CD4-positive, alpha-beta T cell (primary cell): ENCODE measurements around the gene F11R. TPM values are rescaled to one million over a fixed set of nuclear protein-coding genes. Genes with fewer than 3 reads are reported as not detected.

Experiments used
- ATAC-seq: fragments of 200-7000 bp; cut with Tn5 transposase; one replicate; pipeline ENCODE4 v1.10.0; 2022; ENCODE audit warnings: mild to moderate bottlenecking; ENCODE audit not compliant: poor library complexity
- CTCF ChIA-PET: fragments of 350-600 bp; sonication (Branson Sonifier 250); formaldehyde crosslinking; loops from one replicate; lab custom pipeline; 2021; ENCODE audit warnings: antibody characterized with exemption, inconsistent platforms; lab: Charles Lee
- POLR2A ChIA-PET: fragments of 350-600 bp; sonication (Branson Sonifier 250); formaldehyde crosslinking; loops from one replicate; lab custom pipeline; 2021; ENCODE audit warnings: antibody characterized with exemption, inconsistent platforms; lab: Charles Lee
- DNase-seq, 14 experiments: peaks; one replicate each; pipeline ENCODE4 v3.0.0-alpha.2; 2013 to 2020; ENCODE audit warnings: mixed read lengths in 2 of 14
- H3K27ac ChIP-seq, 2 donors: one replicate each; pipeline versions ENCODE4 v1.5.1 to v1.7.0; 2013; ENCODE audit warnings: low read length in 2 of 2, low read depth in 1 of 2, mild to moderate bottlenecking in 1 of 2
- H3K27me3 ChIP-seq, 2 experiments: 1 replicate in 1 of 2; 2 replicates in 1 of 2; pipeline versions ENCODE4 v1.6.1 to v1.7.0; 2013; ENCODE audit warnings: low read length in 2 of 2, control low read depth in 1 of 2, mild to moderate bottlenecking in 1 of 2, moderate library complexity in 1 of 2; ENCODE audit not compliant: insufficient read depth in 2 of 2, control insufficient read depth in 1 of 2
- H3K36me3 ChIP-seq: one replicate; pipeline ENCODE4 v1.6.1; 2013; ENCODE audit warnings: low read length, control low read depth; ENCODE audit not compliant: insufficient read depth
- H3K4me1 ChIP-seq: one replicate; pipeline ENCODE4 v1.6.1; 2013; ENCODE audit warnings: low read length, control low read depth; ENCODE audit not compliant: insufficient read depth
- H3K4me3 ChIP-seq: one replicate; pipeline ENCODE4 v1.5.1; 2013; ENCODE audit warnings: mild to moderate bottlenecking, low read length, moderate library complexity
- H3K9me3 ChIP-seq, 2 experiments: 1 replicate in 1 of 2; 2 replicates in 1 of 2; pipeline versions ENCODE4 v1.6.1 to v1.7.0; 2013; ENCODE audit warnings: low read length in 2 of 2, mild to moderate bottlenecking in 2 of 2, control low read depth in 1 of 2, moderate library complexity in 1 of 2; ENCODE audit not compliant: control insufficient read depth in 1 of 2, insufficient read depth in 1 of 2
- H3K27ac Mint-ChIP-seq: one replicate; pipeline ENCODE4 v1.8.0; 2020; ENCODE audit warnings: mixed read lengths
- H3K27me3 Mint-ChIP-seq: one replicate; pipeline ENCODE4 v1.8.0; 2021; ENCODE audit warnings: mixed read lengths
- H3K36me3 Mint-ChIP-seq: one replicate; pipeline ENCODE4 v1.8.0; 2021; ENCODE audit warnings: low read depth, mixed read lengths
- H3K4me1 Mint-ChIP-seq: one replicate; pipeline ENCODE4 v1.8.0; 2021; ENCODE audit warnings: low read depth, mixed read lengths
- H3K4me3 Mint-ChIP-seq: one replicate; pipeline ENCODE4 v1.8.0; 2020; ENCODE audit warnings: mild to moderate bottlenecking, mixed read lengths
- H3K9me3 Mint-ChIP-seq: one replicate; pipeline ENCODE4 v1.8.0; 2020; ENCODE audit warnings: mixed read lengths
- CTCF ChIP-seq: fragments of 200-600 bp; IDR thresholded peaks from one replicate; pipeline ENCODE4 v1.8.0; 2022; ENCODE audit warnings: antibody characterized with exemption, mild to moderate bottlenecking
- intact Hi-C, 2 experiments: fragments of 100-400 bp; cut with DNase I in 1 of 2; cut with micrococcal nuclease in 1 of 2; formaldehyde crosslinking; loops; one replicate each; pipeline versions ENCODE4 v1.15.1 to v1.9.0; 2023 to 2025; cut with DNase I, micrococcal nuclease
- total RNA-seq, 174 experiments: library from RNA in 2 of 174; stranded (reverse) in 2 of 174; gene quantifications; one replicate each; pipeline ENCODE4 v1.2.3 and lab custom pipeline; 2021 to 2026

F11R gene
- total RNA-seq, 2 experiments from 2014 or later = 15.2 to 16.2 TPM

DNA sequence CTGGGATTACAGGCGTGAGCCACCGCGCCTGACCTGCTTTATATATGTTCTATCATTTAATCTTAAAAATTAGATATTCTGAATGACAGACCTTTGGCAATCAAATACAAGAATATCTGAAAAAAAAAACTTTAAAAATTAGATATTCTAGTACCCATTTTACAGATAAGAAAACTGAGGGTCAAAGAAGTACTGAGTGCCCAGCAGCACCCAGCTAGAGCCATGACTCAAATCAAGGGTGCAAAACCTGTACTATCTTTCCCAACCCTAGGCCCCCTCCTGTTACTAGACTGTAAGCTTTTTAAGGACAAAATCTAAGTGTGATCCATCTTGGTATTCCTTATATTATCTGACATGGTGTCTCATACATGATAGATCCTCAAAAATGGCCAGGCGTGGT is 40.5 kb upstream of the F11R start:
- ChIA-PET POLR2A (interaction anchor here (0.6 to 3.1 kb wide), 6 partner anchors 9 to 47 kb away, joined by 3 to 20 read pairs (median 4); partner anchors contain the start of genes ARHGAP30, TSTD1 and USF1), CTCF (interaction anchor here (0.6 to 2.3 kb wide), 3 partner anchors 21 to 36 kb away, joined by 3 to 8 read pairs (median 3); no protein-coding TSS in a partner anchor)
- H3K36me3 Mint-ChIP-seq = peaks cover 68% of the 10 kb centered on the region
- H3K36me3 ChIP-seq = peaks cover 72% of the 10 kb centered on the region
- H3K4me1 ChIP-seq = peaks cover 82% of the 10 kb centered on the region
- no peaks in the 10 kb centered on the region for H3K27me3 ChIP-seq
- no peaks in the 10 kb centered on the region for H3K27me3 Mint-ChIP-seq
- H3K9me3 ChIP-seq = no peaks in the 10 kb centered on the region
- no peak overlapping the region for H3K27ac ChIP-seq
- no peak overlapping the region for H3K4me3 Mint-ChIP-seq
- H3K27ac Mint-ChIP-seq = peak overlapping the region; percentile 88
- H3K4me1 Mint-ChIP-seq = peaks cover 72% of the 10 kb centered on the region
- H3K9me3 Mint-ChIP-seq = no peaks in the 10 kb centered on the region
- TF ChIP-seq CTCF = no peak
- ATAC-seq (no peak), DNase-seq (no peak)
- no peak overlapping the region for H3K4me3 ChIP-seq
- intact Hi-C loops = no loop called here

- POLR2A ChIA-PET = interaction anchor here (0.8 to 3.1 kb wide), 3 partner anchors 8 to 14 kb away, joined by 3 to 20 read pairs (median 16); partner anchors contain the start of genes ARHGAP30 and USF1
- peak overlapping the region; percentile 88 for H3K27ac Mint-ChIP-seq
- no peak for DNase-seq
- Histone ChIP-seq H3K27me3 (no peaks in the 10 kb centered on the region), H3K27ac (peak overlapping the region; percentile 13 to 54), H3K36me3 (peaks cover 77% of the 10 kb centered on the region), H3K4me1 (peaks cover 67% of the 10 kb centered on the region), H3K9me3 (no peaks in the 10 kb centered on the region), H3K4me3 (no peak overlapping the region)
- peaks cover 79% of the 10 kb centered on the region for H3K36me3 Mint-ChIP-seq
- no peaks in the 10 kb centered on the region for H3K27me3 Mint-ChIP-seq
- no peak overlapping the region for H3K4me3 Mint-ChIP-seq
- H3K4me1 Mint-ChIP-seq = peaks cover 64% of the 10 kb centered on the region
- TF ChIP-seq CTCF = no peak
- CTCF ChIA-PET = interaction anchor here (0.6 to 2.3 kb wide), 3 partner anchors 9 to 38 kb away, joined by 3 to 8 read pairs (median 3); partner anchors contain the start of gene USF1
- no peaks in the 10 kb centered on the region for H3K9me3 Mint-ChIP-seq
- intact Hi-C loops = no loop called here
- ATAC-seq = no peak
Measured at GRCh38 chr1:161059293-161059692, 38.3 kb upstream of the F11R start.

DNA sequence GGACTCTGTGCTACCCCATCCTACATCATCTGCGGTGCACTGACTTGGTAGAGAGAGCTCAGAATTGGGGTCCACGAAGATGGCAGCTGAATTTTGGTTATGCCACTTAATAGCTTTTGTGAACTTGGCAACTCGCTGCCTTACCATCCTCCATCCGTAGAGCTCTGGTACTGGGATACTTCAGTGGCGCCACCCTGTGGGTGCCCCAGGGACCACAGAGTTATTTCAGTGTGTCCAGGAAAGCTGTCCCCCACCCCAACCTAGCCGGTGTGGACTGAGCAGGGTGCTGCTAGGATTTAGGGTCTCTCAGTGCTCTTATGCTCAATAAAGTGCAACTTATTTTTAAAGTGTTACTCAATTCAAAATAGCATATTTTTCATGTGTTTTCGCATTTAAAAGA is 33.9 kb upstream of the F11R start:
- CTCF ChIA-PET = interaction anchor here (0.9 to 1.3 kb wide), 3 partner anchors 9 to 64 kb away, joined by 3 to 7 read pairs (median 5); partner anchors contain the start of genes ARHGAP30 and USF1
- Histone ChIP-seq H3K4me3 (no peak overlapping the region), H3K27ac (peak overlapping the region in 1 of 2 donors; percentile 21), H3K27me3 (no peaks in the 10 kb centered on the region), H3K9me3 (no peaks in the 10 kb centered on the region), H3K36me3 (peaks cover 91% of the 10 kb centered on the region), H3K4me1 (peaks cover 35% of the 10 kb centered on the region)
- peaks cover 77% of the 10 kb centered on the region for H3K36me3 Mint-ChIP-seq
- peak; percentile 32 for TF ChIP-seq CTCF
- no peaks in the 10 kb centered on the region for H3K27me3 Mint-ChIP-seq
- intact Hi-C loops = no loop called here
- no peaks in the 10 kb centered on the region for H3K9me3 Mint-ChIP-seq
- H3K27ac Mint-ChIP-seq = no peak overlapping the region
- ATAC-seq (no peak), DNase-seq (peak in 1 of 14 experiments; percentile 33)
- H3K4me3 Mint-ChIP-seq = no peak overlapping the region
- POLR2A ChIA-PET = interaction anchor here (0.8 to 2.5 kb wide), 4 partner anchors 10 to 15 kb away, joined by 3 to 22 read pairs (median 7); partner anchors contain the start of genes ARHGAP30 and USF1
- H3K4me1 Mint-ChIP-seq = peaks cover 27% of the 10 kb centered on the region
